Osteocyte (in vitro differentiated cells): ENCODE results near the gene OLFML1. TPM values are rescaled to one million over a fixed set of nuclear protein-coding genes. Genes with fewer than 3 reads are reported as not detected.

Source experiments
- DNase-seq: peaks from one replicate; pipeline ENCODE4 v3.0.0; 2021; ENCODE audit warnings: mixed read lengths; ENCODE audit not compliant: unreplicated experiment; ENCODE audit errors: extremely low spot score
- H3K27ac Mint-ChIP-seq: one replicate; pipeline ENCODE4 v1.8.0; 2021; ENCODE audit warnings: mild to moderate bottlenecking, mixed read lengths; ENCODE audit not compliant: unreplicated experiment
- H3K27me3 Mint-ChIP-seq: one replicate; pipeline ENCODE4 v1.8.0; 2021; ENCODE audit warnings: mixed read lengths; ENCODE audit not compliant: unreplicated experiment
- H3K36me3 Mint-ChIP-seq: one replicate; pipeline ENCODE4 v1.8.0; 2021; ENCODE audit warnings: mixed read lengths; ENCODE audit not compliant: unreplicated experiment
- H3K4me1 Mint-ChIP-seq: one replicate; pipeline ENCODE4 v1.8.0; 2021; ENCODE audit warnings: mixed read lengths; ENCODE audit not compliant: unreplicated experiment
- H3K4me3 Mint-ChIP-seq: one replicate; pipeline ENCODE4 v1.8.0; 2021; ENCODE audit warnings: mild to moderate bottlenecking, moderate library complexity, mixed read lengths; ENCODE audit not compliant: unreplicated experiment
- H3K9me3 Mint-ChIP-seq: one replicate; pipeline ENCODE4 v1.8.0; 2021; ENCODE audit warnings: mixed read lengths; ENCODE audit not compliant: unreplicated experiment
- CTCF ChIP-seq: fragments of 200-600 bp; sonication (generic); IDR thresholded peaks from 2 replicates; pipeline ENCODE4 v1.5.0; 2021; ENCODE audit warnings: antibody characterized with exemption, mild to moderate bottlenecking, moderate library complexity
- total RNA-seq: library from RNA; stranded (reverse); gene quantifications from 2 replicates; pipeline ENCODE4 v1.2.1, GENCODE V29; 2021

The OLFML1 gene
- total RNA-seq, 1 donor from 2014 or later = 59.7 TPM

GRCh38 chr11:7530013-7530640 is 44.8 kb downstream of the OLFML1 start:
- Mint-ChIP-seq H3K27ac (no peak overlapping the region), H3K9me3 (no peaks in the 10 kb centered on the region), H3K27me3 (peaks cover 6% of the 10 kb centered on the region), H3K36me3 (no peaks in the 10 kb centered on the region), H3K4me3 (no peak overlapping the region), H3K4me1 (peaks cover 2% of the 10 kb centered on the region)
- DNase-seq = no peak
- TF ChIP-seq CTCF = no peak

- Mint-ChIP-seq H3K27ac (no peak overlapping the region), H3K4me3 (no peak overlapping the region), H3K36me3 (no peaks in the 10 kb centered on the region), H3K9me3 (no peaks in the 10 kb centered on the region), H3K4me1 (peaks cover 2% of the 10 kb centered on the region), H3K27me3 (peaks cover 11% of the 10 kb centered on the region)
- DNase-seq = no peak
- no peak for TF ChIP-seq CTCF
These were observed 45.7 kb downstream of the OLFML1 start for GRCh38 chr11:7531011-7531410.

DNA sequence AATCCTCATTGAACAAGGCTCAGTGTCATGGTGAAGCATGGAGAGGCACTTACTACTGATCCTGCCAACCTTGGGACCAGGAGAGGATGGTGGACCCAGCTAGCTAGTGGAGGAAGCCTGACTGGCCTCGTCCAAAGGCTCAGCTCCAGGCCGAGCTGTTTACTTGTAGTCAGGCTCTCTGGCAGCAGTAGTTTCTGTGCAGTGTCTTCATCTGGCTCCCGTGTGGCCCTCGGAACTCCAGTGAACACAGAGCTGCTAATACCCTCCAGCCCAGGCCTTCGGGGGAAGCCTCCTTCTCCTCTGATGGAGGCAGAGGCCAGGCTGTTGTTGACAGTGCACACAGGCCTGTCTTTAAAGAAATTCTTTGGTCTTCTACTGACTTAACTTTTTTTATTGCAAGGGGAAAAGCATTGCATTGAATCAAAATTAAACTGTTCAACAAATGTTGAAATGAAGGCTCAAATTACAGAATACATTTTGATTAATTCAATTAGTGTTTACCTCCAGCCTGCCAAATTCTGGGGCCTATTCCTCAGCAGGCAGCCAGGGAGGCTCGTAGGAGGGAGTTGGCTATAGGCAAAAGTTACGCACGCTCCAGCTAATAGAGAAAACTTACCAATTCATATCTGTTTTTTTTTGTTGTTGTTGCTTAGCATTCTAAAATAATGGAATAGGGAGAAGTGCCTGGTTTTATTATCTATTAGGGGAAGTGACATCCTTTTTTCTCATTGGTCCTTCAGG is 47.3 kb downstream of the OLFML1 start:
- peaks cover 24% of the 10 kb centered on the region for H3K27me3 Mint-ChIP-seq
- no peak overlapping the region for H3K4me3 Mint-ChIP-seq
- H3K27ac Mint-ChIP-seq = no peak overlapping the region
- DNase-seq = no peak
- no peaks in the 10 kb centered on the region for H3K36me3 Mint-ChIP-seq
- TF ChIP-seq CTCF = no peak
- peaks cover 2% of the 10 kb centered on the region for H3K4me1 Mint-ChIP-seq
- no peaks in the 10 kb centered on the region for H3K9me3 Mint-ChIP-seq

DNA sequence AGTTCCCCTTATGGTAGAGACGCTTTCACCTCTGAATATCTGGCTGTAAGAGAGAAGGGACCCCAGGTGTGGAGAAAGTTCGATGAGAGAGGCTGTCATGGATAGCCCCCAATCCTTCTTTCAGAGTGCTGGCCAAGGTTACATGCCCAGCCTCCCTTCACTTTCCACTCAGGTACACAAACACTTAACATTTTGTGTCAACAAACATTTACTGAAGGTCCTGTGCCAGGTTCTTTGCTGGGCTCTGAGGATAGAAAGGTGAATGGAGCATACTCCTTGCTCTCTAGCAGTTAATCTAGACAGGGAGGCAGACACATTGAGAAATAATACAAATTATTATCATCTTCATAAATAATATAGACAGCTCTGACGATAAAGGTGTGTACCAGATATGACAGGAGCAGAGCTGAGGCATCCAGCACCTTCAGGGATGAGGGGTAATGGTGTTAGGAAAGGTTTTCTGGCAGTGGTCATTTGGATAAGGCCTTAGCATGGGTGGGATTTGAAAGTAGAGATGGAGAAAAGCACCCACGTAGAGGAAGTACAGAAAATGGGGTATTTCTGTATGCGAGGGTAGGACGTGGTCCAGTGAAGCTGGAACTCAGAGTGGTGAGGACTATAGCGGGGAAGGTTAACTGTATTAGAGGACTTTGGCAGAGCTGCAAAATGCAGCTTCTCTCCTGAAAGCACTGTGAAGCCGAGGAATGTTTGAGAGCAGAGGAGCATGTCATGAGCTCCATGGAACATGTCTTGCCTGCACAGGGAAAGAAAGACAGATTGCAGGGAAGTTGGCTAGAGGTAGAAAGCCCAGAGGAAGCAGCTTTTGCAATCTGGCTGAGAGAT is 48.1 kb downstream of the OLFML1 start:
- H3K27me3 Mint-ChIP-seq = peaks cover 27% of the 10 kb centered on the region
- H3K9me3 Mint-ChIP-seq = no peaks in the 10 kb centered on the region
- no peak overlapping the region for H3K27ac Mint-ChIP-seq
- peaks cover 2% of the 10 kb centered on the region for H3K4me1 Mint-ChIP-seq
- TF ChIP-seq CTCF = no peak
- DNase-seq = no peak
- H3K4me3 Mint-ChIP-seq = no peak overlapping the region
- no peaks in the 10 kb centered on the region for H3K36me3 Mint-ChIP-seq

DNA sequence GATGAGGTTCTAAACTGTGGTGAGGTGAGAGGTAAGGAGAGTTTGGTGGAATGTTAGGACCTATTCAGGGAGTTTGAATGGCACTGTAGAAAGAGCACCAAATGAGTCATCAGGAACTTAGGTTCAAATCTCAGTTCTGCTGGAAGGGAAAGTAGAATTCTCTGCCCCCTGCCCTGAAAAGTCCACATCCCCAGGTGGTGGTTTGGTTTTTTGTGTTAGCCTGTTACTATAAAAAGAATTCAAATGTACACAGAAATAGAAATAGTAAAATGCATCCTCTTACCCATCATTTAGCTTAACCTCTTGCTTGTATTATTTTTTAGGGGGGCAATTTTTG is 48.7 kb downstream of the OLFML1 start:
- no peaks in the 10 kb centered on the region for H3K9me3 Mint-ChIP-seq
- peaks cover 2% of the 10 kb centered on the region for H3K4me1 Mint-ChIP-seq
- no peak for TF ChIP-seq CTCF
- H3K27me3 Mint-ChIP-seq = peaks cover 27% of the 10 kb centered on the region
- no peak overlapping the region for H3K4me3 Mint-ChIP-seq
- H3K27ac Mint-ChIP-seq = no peak overlapping the region
- no peaks in the 10 kb centered on the region for H3K36me3 Mint-ChIP-seq
- DNase-seq = no peak
